HG03378 (cell line): Measurements from ENCODE around the gene MMP15.

Source experiments
- ATAC-seq: cut with Tn5 transposase; IDR thresholded peaks from one replicate; pipeline ENCODE4 v1.9.1; 2021; ENCODE audit warnings: mild to moderate bottlenecking, moderate library complexity; ENCODE audit not compliant: unreplicated experiment

Gene MMP15

DNA sequence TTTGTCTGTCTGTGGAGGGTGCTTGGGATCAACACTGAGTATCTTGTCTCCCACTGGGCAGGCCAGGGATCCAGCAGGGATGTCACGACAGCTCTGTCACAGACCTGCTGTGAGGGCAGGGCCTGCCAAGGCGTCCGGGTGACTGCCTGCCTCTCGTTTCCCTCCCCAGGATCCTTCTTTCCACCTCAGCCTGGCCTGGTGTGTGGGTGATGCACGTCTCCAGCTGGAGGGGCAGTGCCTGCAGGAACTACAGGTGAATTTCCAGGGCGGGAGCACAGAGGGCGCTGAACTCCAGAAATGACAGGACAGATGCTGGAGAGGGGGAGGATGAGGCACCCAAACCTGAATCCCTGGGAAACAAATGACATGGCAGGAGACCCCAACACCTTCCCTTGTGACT is 6.8 kb upstream of the MMP15 start:
- no peak for ATAC-seq

DNA sequence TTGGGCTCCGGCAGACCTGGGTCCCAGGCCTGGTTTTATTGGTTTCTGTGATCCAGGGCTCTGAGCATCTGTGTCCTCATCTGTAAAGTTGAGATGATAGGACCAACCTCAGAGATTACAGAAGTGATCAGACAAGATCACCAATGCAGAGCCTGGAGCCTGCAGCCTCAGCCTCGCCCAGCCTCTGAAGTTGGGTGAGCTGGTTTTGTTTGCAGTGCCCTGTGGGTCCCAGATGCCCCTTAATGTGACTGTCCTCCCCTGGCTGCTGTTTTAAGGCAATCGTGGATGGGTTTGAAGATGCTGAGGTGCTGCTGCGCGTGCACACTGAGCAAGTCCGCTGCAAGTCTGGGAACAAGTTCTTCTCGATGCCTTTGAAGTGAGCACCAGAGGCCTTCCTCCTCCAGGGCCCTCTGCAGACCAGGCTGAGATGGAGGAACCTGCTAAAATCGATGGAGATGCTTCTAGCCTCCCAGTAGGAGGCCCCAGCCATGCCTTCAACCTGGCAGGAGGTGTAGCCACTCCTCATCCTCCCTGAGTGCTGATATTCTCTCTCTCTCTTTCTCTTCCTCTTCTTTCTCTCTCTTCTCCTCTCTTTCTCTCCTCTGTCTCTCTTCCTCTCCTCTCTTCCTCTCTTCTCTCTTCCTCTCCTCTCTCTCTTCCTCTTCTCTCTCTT is 5.6 kb upstream of the MMP15 start:
- ATAC-seq: no peak

DNA sequence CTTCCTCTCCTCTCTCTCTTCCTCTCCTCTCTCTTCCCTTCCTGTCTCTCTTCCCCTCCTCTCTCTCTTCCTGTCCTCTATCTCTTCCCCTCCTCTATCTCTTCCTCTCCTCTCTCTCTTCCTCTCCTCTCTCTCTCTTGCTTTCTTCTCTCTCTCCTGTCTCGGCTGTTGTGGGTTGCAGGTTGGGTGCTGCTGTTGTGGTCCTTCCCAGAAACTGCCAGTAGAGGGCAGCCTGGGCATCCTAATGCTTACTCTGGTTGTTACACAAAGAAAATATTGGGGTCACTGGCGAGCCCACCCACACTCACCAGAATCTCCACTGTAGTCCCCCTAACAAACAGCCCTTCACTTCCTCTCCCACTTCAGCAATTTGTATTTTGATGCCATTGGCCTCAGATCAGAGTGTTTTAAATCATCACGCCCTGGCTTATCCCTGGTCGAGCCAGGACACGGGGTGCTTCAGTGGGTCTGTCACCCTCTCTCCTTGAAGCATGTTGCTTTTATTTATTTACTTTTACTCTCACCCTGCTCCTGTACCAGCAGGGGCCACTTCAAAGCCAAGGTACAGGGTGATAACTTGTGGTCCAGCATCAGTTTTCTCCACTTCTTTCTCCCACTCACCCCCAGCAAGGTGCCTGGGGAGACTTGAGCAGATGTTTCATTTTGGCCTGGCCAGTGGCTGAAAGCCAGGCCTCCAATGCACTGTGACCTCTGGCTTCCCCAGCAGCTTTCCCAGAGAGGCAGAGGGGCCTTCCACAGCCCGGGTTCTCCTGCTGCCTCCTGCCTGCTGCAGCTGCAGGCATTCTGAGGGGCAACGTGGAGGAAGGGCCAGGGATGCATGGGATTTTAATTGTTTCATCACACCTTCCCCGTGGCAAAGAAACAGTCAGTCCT is 4.7 kb upstream of the MMP15 start:
- ATAC-seq: no peak

DNA sequence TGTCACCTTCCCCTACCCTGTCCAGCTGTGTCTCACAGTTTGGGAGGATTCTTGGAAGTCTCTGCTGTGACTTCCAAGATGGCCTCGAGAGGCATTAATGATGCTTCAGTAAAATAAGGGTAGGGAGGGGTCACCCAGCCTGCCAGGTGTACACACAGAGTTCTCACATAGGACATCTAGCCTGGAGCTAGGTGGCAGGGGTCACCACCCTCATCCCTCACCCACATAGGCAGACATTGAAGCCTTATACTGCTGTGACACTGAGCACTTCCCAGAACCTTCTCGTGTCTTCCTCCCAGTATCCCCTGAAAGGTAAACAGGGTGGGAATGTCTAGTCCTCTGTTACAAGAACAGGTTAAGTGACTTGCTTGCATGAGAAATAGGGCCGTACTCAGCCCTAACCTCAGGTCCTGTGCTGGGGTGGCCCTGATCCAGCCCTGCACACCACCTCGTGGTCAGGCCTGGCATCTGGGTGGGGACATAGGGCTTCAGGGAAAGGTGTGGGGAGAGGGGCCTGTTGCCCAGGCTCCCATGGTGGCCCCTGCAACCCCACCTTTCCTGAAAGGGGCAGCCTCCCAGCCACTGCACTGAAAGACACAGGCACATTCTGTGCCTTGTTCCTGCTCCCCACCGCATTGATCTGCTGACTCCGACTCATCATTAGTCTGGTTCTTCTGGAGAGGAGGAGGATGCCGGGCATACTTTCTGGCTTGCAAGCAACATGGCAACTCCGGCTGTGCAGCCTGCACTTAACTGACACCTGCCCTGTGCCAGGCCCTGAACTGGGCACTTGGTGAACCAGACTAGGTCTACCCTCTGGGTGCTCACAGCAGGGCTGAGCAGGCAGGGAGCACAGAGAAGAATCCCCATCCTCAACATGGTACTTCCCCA is 3.6 kb upstream of the MMP15 start:
- no peak for ATAC-seq

DNA sequence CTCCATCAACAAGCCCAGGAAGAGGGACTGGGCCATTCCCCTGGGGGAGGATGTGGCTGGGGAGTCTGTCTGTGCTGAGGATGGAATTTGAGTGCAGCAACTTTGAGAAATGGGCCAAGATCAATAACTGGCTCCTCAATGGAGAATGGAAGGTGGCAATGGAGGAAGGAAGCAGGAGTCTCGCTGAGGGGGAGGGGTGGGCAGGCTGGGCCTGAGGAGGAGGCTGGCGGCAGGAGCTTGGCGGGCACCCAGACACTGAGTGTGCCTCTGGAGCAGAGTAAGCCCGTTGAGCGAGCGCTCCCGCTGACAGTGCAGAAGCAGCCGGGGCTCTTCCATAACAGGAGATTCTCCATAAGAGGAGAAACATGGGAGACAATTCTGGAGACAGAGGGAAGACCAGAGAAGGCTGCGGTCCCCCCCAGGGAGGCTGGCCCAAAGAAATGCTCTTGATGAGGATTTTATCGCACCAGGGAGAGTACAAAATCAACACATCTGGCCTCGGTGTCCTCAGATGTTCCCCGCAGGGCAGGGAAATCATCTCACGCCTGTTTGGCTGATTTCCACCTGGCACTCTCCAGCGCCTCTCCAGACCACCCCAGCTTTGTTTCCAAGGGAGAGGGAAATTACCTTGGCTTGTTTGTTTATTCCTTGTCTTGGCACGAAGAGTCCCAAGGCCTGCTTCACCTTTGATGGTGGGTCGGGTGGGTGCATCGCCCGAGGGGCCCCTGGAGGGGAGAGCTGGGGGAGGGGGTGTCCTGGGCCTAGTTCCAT is 2.8 kb upstream of the MMP15 start:
- ATAC-seq: no peak

DNA sequence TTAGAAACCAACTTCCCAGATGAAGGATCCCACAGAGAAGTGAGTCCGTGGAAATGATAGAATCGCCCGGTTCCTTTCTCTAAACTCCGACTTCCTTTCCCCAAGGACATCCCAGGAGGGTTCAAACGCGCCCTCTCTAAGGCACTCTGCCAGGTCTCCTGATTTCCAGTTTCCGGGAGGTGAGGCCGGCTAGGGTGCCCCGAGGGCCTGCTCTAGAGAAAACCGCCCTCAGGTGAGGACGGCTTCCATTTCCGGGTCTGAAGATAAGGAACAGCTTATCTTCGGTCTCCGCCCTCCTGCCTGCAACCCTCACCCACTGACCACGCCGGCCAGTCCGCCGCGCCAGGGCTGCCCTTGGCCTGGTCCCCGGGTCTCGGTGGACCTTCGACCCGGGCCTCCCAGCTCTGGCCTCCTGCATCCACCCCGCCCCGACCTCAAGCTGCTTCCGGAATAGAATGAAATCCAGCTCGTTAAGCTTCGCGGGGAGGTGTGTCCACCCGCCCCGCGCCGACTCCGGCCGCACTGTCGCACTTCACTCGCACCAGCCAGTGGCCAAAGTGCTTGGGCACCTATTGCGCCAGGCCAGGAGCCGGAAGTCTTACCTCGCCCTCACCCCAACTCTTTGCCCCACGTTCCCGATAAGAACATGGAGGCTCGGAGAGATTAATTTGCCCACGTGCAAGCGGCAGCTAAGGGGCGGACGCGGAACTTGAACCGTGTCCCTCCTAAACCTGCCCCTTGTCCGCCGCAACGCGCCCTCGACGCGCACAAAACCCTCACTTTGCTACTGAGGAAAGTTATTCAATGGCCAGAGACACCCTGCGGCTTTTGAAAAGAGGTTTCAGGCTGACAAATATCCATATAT is 836 bp upstream of the MMP15 start:
- ATAC-seq: no peak

DNA sequence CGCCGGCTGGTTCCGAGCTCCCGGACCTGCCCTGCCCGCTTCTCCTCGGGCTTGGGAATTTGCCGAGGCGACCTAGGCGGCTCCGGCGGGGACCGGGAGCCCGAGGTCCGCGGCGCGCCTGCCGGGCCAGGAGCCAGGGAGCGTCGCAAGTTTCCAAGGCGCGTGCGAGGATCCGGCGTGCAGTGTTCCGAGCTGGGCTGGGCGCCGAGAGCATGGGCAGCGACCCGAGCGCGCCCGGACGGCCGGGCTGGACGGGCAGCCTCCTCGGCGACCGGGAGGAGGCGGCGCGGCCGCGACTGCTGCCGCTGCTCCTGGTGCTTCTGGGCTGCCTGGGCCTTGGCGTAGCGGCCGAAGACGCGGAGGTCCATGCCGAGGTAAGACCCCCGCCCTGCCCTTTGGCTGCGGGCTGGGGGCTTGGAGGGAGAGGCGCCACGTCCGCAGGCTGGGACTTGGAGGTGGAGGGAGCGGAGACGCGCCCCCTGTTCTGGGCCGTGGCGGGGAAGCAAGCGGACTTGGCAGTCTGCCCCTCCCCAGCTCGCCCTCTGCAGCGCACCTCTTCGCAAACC is 668 bp downstream of the MMP15 start:
- ATAC-seq: no peak

DNA sequence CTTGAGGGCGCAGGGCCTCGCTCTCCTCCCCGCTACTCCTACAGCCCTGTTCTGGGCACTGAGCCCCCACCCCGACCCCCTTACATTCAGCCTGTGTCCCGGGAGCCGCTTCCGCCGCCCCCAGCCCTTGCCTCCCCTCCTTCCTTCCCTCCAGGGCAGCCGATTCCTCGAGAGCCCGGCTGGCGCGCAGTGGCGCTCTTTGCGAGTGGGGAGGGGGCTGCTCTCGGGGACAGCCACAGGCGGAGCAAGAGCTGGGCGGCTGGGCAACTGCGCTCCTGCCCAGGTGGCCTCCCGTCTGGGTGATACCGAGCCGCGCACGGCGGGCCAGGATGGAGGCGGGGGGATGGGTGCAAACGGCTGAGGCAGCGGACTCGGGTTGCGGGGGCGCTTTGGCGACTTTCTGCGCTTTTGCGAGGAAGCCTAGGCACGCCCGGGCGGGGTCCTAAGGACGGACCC is 1.2 kb downstream of the MMP15 start:
- ATAC-seq: no peak

DNA sequence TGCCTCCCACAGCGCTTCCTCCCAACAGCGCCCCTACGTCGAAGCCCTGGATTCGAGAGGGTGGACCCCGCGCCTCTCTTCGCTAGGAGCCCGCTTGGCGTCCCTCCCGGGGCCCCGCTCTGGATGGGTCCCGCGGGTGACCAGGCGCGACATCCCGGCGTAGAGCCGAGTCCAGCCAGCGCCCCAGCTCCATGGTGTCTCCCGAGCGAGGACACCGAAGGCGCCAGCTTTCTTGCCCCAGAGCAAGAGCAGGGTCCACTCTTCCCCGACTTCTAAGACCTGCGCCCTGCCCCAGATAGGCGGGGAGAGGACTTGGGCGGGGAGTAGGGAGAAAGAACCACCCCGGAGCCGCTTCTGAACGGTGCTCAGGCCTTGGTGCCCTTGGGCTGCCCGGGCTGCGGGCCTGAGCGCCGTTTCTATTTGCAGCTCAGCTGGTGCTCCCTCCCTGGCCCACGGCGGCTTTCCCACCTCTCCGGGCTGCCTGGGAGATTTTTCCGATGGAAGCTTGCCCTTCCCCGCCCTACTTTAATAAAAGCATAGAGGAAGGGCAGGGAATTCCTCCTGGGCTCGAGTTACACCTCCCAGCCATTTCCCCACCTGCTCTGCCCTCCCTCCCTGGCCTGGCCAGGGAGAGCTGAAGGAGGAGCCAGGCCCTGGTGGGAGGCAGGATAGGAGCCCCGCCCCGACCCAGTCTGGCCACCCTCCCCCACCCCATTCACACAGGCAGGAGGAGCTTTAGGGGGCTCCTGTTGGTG is 1.8 kb downstream of the MMP15 start:
- ATAC-seq: no peak

DNA sequence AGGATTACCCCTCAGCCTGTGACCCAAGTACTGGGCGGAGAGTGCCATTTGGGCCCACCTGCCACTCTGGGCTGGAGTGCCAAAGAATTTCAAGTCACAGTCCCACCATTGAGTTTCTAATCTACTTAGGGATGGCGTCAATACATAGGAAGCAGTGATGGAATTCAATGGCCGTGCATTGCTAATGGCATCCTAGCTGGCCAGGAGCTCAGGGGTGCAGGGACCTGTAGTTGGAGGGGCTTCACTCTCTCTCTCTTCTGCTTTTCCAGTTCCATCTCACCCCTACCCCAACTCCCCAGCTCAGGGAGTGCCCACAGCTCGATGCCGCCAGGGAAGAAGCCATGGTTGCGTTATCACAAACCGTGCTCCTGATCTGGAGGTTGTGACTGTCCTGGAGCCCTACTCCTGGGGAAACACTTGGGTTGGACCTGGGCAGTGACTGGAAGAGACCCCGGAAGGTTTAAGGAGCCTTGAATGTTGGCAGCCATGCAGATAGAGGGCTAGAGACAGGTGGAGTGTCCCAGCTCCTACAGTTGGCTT is 2.4 kb downstream of the MMP15 start:
- ATAC-seq: no peak

DNA sequence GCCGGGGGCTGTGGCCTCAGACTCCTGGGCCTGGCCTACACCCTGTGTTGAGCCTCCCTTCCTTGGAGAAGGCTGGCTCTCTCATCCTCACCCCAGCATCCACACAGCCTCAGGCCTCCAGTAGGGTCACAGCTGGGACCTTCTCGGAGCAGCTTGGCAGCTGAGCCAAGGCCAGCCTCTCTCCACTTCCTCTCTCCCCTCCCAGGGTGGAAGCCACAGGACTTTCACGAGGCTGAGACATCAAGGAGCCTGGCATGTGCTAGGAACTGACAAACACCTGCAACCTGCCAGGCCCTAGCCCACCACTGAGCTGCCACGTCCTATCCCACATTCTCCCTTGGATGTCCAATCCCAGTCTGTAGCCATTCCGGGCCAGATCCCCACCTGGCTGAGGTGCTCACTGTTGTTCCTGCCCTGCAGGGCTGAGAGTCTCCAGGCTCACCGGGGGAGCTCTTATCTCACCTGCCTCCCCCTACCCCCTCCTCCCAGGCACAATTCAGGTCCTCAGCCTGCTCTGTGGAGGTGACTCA is 3.1 kb downstream of the MMP15 start:
- no peak for ATAC-seq

DNA sequence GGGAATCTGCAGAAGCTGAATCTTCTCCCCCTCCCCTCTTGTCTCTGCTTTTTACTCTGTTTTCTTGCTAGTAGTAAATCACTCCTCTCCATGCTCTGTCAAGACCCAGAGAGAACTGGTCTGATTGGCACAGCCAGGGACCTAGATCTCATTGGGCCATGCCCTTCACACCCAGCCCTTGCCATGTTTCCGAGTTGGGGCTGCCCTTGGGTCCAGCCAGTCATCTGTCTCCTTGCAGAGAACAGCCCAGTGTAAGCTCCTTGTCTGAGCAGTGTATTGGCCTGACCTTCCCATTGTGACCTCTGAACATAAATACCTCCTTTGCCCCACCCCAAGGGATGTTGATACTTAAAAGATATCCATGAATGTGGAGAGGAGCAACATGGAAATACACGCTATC is 3.9 kb downstream of the MMP15 start:
- ATAC-seq: no peak

DNA sequence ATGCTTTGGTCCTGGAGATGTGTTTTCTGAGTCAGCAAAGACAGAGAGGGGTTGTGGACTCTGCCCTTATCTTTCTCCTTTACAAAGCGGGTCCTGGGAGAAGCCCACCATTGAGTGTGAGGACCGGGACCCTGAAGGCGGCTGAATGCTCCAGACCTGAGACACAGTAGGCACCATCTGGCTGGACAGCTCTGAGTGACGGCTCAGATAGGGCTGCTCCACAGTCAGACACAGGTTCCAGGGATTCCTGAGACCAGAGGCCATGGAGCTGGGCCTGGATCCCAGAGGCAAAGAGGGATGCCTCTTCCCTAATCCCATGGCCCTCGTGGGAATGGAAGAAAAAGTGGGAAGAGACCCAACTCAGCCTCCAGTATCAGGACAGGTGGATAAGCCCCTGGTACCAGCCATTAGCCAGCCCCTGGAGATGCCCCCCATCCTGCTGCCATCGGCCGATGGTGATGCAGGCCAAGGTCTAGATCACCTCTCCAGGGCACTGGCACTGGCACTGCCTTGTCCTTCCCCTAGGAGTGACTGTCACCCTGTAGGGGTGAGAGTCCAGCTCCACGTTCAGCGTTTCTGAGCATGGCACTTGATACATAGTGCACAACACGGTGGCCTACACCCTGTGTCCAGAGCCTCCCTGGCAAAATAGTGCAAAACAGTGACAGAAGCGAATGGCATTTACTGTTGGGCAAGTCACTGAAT is 4.7 kb downstream of the MMP15 start:
- ATAC-seq: no peak

DNA sequence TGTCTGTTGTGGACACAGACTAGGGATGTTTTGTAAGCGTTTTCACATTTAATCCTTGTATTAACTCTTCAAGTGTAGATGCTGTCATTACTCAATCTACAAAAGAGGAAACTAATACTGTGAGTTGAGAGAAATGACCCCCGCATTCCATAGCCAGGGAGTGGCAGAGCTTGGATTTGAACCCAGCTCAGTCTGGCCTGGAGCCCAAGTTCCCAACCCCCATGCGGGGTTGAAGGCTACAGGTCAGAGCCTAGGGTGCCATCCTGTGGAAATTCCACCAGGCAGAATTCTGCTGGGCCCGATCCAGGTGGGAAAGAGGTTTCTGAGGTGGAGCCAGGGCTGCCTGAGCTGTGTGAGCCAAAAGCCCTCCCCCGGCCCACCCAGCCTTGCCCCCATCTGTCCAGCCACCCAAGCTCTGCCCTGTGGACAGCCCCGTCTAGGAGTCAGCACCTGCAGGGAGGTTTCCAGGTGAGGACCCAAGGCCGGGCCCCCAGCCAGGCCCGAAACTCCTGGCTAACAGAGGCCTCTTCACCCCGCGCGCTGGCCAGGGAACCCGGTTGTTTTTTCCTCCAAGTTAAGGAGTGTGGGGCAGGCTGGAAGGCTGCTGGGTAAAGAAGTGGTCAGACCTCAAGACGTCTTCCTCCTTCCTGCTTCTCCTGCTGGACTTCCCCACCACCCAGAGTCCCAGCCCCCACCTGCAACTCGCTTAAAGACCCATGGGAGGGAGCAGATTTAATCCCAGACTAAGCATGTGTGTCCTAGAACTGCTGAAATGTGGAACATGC is 5.7 kb downstream of the MMP15 start:
- no peak for ATAC-seq

DNA sequence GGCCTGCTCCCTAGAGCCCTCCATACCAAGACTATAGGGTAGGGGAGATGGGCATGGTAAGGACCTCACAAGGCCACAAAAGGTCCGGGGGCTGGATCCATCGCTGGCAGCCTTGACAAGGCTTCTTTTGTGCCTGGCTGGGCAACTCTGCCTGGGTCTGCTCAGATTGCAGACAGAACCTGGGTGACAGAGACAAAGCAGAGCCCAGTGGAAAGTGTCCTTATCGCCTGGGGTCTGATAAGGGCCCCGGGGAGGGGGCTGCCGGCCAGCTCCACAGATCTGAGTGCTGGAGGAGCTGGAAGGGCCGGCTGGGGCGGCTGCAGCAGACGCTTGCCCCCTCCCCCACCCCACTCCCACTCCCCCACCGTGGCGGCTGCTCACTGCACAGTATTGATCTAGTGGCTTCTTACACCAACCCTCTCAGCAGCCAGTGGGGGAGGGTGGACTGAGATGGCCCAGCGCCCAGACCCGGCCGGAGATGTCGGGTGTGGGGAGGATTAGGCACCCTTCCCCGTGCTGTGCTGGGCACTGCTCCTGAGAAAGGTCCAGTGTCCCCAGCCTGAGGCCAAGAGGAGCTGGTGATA is 7.2 kb downstream of the MMP15 start:
- no peak for ATAC-seq

DNA sequence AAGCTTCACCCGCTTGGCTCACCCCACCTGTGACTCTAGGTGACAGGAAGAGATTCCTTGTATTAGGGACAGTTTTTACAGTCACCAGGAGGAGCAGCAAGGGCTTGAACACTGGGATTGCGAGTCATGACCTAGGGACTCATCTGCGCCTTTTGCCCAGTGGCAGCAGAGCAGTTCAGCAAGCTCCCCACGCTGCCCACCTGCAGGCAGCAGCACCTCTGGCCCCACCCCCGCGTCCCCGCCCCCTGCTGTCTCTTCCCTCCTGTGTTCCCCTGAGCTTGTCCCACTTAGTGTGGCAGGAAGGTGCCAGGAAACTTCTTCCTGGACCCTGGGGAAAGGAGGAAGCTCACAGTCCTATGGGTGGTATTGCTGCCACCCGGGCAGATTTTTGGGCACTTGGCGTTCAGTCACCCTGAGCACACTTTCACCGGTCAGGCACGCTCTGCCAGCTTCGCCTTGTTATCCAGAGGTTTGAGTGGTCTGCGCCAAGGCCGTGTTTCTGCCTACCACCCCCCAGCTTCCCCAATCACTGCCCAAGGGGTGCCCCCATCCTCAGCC is 8.7 kb downstream of the MMP15 start:
- ATAC-seq: no peak
